K562 (cell line): Measurements from ENCODE around the gene GNRHR. TPM values are rescaled to one million over a fixed set of nuclear protein-coding genes. Genes with fewer than 3 reads are reported as not detected.

Experiments
- ELF4 ChIP-seq: fragments of 450-650 bp; formaldehyde crosslinking; IDR thresholded peaks from 2 replicates; pipeline ENCODE4 v1.4.0; 2022; ENCODE audit warnings: missing genetic modification characterization
- NCOA2 ChIP-seq, 2 experiments: fragments of 450-650 bp; IDR thresholded peaks; 2 replicates each; pipeline ENCODE4 v1.6.1; 2018; ENCODE audit warnings: mild to moderate bottlenecking in 2 of 2, moderate library complexity in 1 of 2; ENCODE audit not compliant: partially characterized antibody in 2 of 2
- NFYB ChIP-seq: IDR thresholded peaks from 2 replicates; pipeline ENCODE4 v1.6.1; 2011; ENCODE audit warnings: mild to moderate bottlenecking, moderate library complexity; ENCODE audit not compliant: insufficient read length; ENCODE audit errors: extremely low read depth
- SFPQ ChIP-seq: fragments of 200-400 bp; formaldehyde crosslinking; IDR thresholded peaks from 2 replicates; pipeline ENCODE4 v1.6.1; 2017; ENCODE audit warnings: mild to moderate bottlenecking, low read depth, low read length, moderate library complexity
- USF2 ChIP-seq: sonication (generic); formaldehyde crosslinking; IDR thresholded peaks from 2 replicates; pipeline ENCODE4 v1.5.0; 2020; ENCODE audit warnings: missing genetic modification reagents
- ZBTB49 ChIP-seq: sonication (generic); formaldehyde crosslinking; IDR thresholded peaks from 2 replicates; pipeline ENCODE4 v1.8.0; 2022; ENCODE audit warnings: missing genetic modification reagents, mild to moderate bottlenecking, borderline replicate concordance
- ZNF224 ChIP-seq: sonication (generic); formaldehyde crosslinking; IDR thresholded peaks from 2 replicates; pipeline ENCODE4 v1.8.0; 2022; ENCODE audit warnings: mild to moderate bottlenecking, missing genetic modification reagents
- ZNF609 ChIP-seq: sonication (generic); formaldehyde crosslinking; IDR thresholded peaks from 2 replicates; pipeline ENCODE4 v1.8.1; 2023; ENCODE audit warnings: missing genetic modification reagents, mild to moderate bottlenecking, borderline replicate concordance
- ZNF785 ChIP-seq: fragments of 250-450 bp; sonication (Bioruptor Pico); IDR thresholded peaks from 2 replicates; pipeline ENCODE4 v1.4.0; 2020; ENCODE audit warnings: mild to moderate bottlenecking
- polyA plus RNA-seq, 8 experiments: library from polyadenylated mRNA; depleted of rRNA in 4 of 8; stranded (reverse) in 5 of 8; unstranded in 3 of 8; fragments of >200 nt; fragmentation: Nextera tagmentation in 2 of 8; fragmentation: Illumina TruSeq in 1 of 8; extraction: Ambion mirVana in 2 of 8; extraction: Trizol in 1 of 8; gene quantifications; 2 replicates each; pipeline versions ENCODE4 v1.2.1 to v1.2.3, GENCODE V29; 2011 to 2014; ENCODE audit warnings: inconsistent platforms in 1 of 8, missing spikeins in 1 of 8
- total RNA-seq, 7 experiments: library from RNA; depleted of rRNA in 6 of 7; stranded (reverse); fragments of >200 nt in 6 of 7; fragmentation: Illumina TruSeq in 2 of 7; extraction: Trizol in 2 of 7; gene quantifications; 2 replicates each; pipeline versions ENCODE4 v1.2.1 to v1.2.3, GENCODE V29; 2011 to 2021; ENCODE audit warnings: low replicate concordance in 1 of 7

GNRHR gene
- total and polyA plus RNA-seq, 9 of the 15 experiments (the other 6 are each of a cell fraction or from before 2014, with no cell fraction given) = 0.06 to 0.13 TPM; not detected in 7

GRCh38 chr4:67751260-67751659 lies 2.9 kb downstream of the GNRHR start (continued):
- TF ChIP-seq SFPQ (no peak), ZNF609 (CRISPR knock-in tag) (no peak), ZNF224 (no peak), ZBTB49 (CRISPR knock-in tag) (no peak), ELF4 (CRISPR knock-in tag) (no peak), ZNF785 (CRISPR knock-in tag) (no peak), NFYB (no peak), USF2 (CRISPR knock-in tag) (no peak), NCOA2 (IDR thresholded peaks at IDR 0.05; ENCODE audit: partially characterized antibody in 2 of 2) (no peak)
